Measurements from ENCODE around the gene LAMTOR1. TPM values are rescaled to one million over a fixed set of nuclear protein-coding genes. Genes with fewer than 3 reads are reported as not detected.

LAMTOR1 gene
- polyA plus RNA-seq (2013, experiment 1 of 2) = 135 TPM
- 137 TPM for polyA plus RNA-seq (2013, experiment 2 of 2)

GRCh38 chr11:72102946-72103753 is at the start of gene LAMTOR1:
LAMTOR1 (minus strand) TSS chr11:72103297; CDS start chr11:72103224, 73 bp downstream.
- peak within 1 kb of the TSS in 1 of 2 experiments; percentile 94 for H3K14ac ChIP-seq (ENCODE audit: low read length in 2 of 2)
- H3K4me2 ChIP-seq (ENCODE audit: low read length, poor library complexity, severe bottlenecking) = peak within 1 kb of the TSS; percentile 78
- H3K9me3 ChIP-seq (ENCODE audit: control insufficient read depth, low read length) = no peaks in the 10 kb centered on the region
- 7% methylated on average over 60 of the region's 64 CpGs for WGBS
- peak within 1 kb of the TSS; percentile 85 to 88 for H3K4me3 ChIP-seq (ENCODE audit: insufficient read depth in 1 of 2, low read depth in 1 of 2, low read length in 2 of 2)
- peak within 1 kb of the TSS; percentile 11 to 15 for H2BK12ac ChIP-seq (ENCODE audit: low read length in 2 of 2)
- H3K18ac ChIP-seq (ENCODE audit: low read depth in 1 of 2, low read length in 2 of 2) = peak within 1 kb of the TSS; percentile 95 to 98
- peak within 1 kb of the TSS; percentile 69 for H2BK120ac ChIP-seq (ENCODE audit: low read depth, low read length)
- peak within 1 kb of the TSS; percentile 68 for H2BK15ac ChIP-seq (ENCODE audit: low read depth, poor library complexity, severe bottlenecking)
- H3K23ac ChIP-seq (ENCODE audit: low read length in 2 of 2) = peak within 1 kb of the TSS; percentile 43 to 54
- peak within 1 kb of the TSS; percentile 84 for H2AK5ac ChIP-seq (ENCODE audit: low read length, severe bottlenecking)
- DNase-seq = peak; percentile 99
- peak within 1 kb of the TSS; percentile 90 for H2BK5ac ChIP-seq (ENCODE audit: low read depth, low read length, poor library complexity, severe bottlenecking)
- peaks cover 23 to 30% of the 10 kb centered on the region in 2 experiments for H3K36me3 ChIP-seq (ENCODE audit: control insufficient read depth in 1 of 2, insufficient read depth in 2 of 2, low read depth in 1 of 2, low read length in 2 of 2)
- H3K4me1 ChIP-seq (ENCODE audit: control insufficient read depth, insufficient read depth, low read depth, low read length) = peaks cover 11% of the 10 kb centered on the region
- H3K27me3 ChIP-seq (ENCODE audit: control insufficient read depth in 1 of 2, insufficient read depth in 1 of 2, low read length in 2 of 2) = no peaks in the 10 kb centered on the region
- H3K27ac ChIP-seq (ENCODE audit: low read length, poor library complexity, severe bottlenecking) = peak within 1 kb of the TSS; percentile 95
- peak within 1 kb of the TSS; percentile 92 to 98 for H3K4ac ChIP-seq (ENCODE audit: low read depth in 1 of 2, low read length in 2 of 2)
- peaks cover 25% of the 10 kb centered on the region for H3K79me1 ChIP-seq (replicated peaks; ENCODE audit: low read length, poor library complexity, severe bottlenecking)
- peak within 1 kb of the TSS; percentile 99 for H3K9ac ChIP-seq (ENCODE audit: low read length)
- H2AFZ ChIP-seq (ENCODE audit: low read depth, low read length) = peak within 1 kb of the TSS; percentile 79
- H4K8ac ChIP-seq (ENCODE audit: low read length) = peak within 1 kb of the TSS; percentile 99
- peak within 1 kb of the TSS; percentile 94 for H4K91ac ChIP-seq (ENCODE audit: low read length)

GRCh38 chr11:72150882-72151281 is 47.8 kb upstream of the LAMTOR1 start:
- H3K18ac ChIP-seq (ENCODE audit: low read depth in 1 of 2, low read length in 2 of 2) = no peak overlapping the region
- H3K23ac ChIP-seq (ENCODE audit: low read length in 2 of 2) = no peak overlapping the region
- H3K9me3 ChIP-seq (ENCODE audit: control insufficient read depth, low read length) = no peaks in the 10 kb centered on the region
- H4K8ac ChIP-seq (ENCODE audit: low read length) = no peak overlapping the region
- H3K4me1 ChIP-seq (ENCODE audit: control insufficient read depth, insufficient read depth, low read depth, low read length) = no peaks in the 10 kb centered on the region
- H3K9ac ChIP-seq (ENCODE audit: low read length) = no peak overlapping the region
- DNase-seq = no peak
- H3K79me1 ChIP-seq (replicated peaks; ENCODE audit: low read length, poor library complexity, severe bottlenecking) = no peaks in the 10 kb centered on the region
- no peaks in the 10 kb centered on the region for H3K36me3 ChIP-seq (ENCODE audit: control insufficient read depth in 1 of 2, insufficient read depth in 2 of 2, low read depth in 1 of 2, low read length in 2 of 2)
- WGBS = 78% methylated on average over 4 of the region's 4 CpGs
- H2BK15ac ChIP-seq (ENCODE audit: low read depth, poor library complexity, severe bottlenecking) = no peak overlapping the region
- H3K27ac ChIP-seq (ENCODE audit: low read length, poor library complexity, severe bottlenecking) = no peak overlapping the region
- no peak overlapping the region for H2AFZ ChIP-seq (ENCODE audit: low read depth, low read length)
- no peak overlapping the region for H2BK120ac ChIP-seq (ENCODE audit: low read depth, low read length)
- no peak overlapping the region for H3K4me2 ChIP-seq (ENCODE audit: low read length, poor library complexity, severe bottlenecking)
- H2BK12ac ChIP-seq (ENCODE audit: low read length in 2 of 2) = no peak overlapping the region
- H3K27me3 ChIP-seq (ENCODE audit: control insufficient read depth in 1 of 2, insufficient read depth in 1 of 2, low read length in 2 of 2) = no peaks in the 10 kb centered on the region
- H3K4ac ChIP-seq (ENCODE audit: low read depth in 1 of 2, low read length in 2 of 2) = no peak overlapping the region
- H3K4me3 ChIP-seq (ENCODE audit: insufficient read depth in 1 of 2, low read depth in 1 of 2, low read length in 2 of 2) = no peak overlapping the region
- no peak overlapping the region for H4K91ac ChIP-seq (ENCODE audit: low read length)
- no peak overlapping the region for H3K14ac ChIP-seq (ENCODE audit: low read length in 2 of 2)
- no peak overlapping the region for H2BK5ac ChIP-seq (ENCODE audit: low read depth, low read length, poor library complexity, severe bottlenecking)
- no peak overlapping the region for H2AK5ac ChIP-seq (ENCODE audit: low read length, severe bottlenecking)

GRCh38 chr11:72146625-72147024 is 43.5 kb upstream of the LAMTOR1 start:
- 38% methylated on average over 2 of the region's 2 CpGs for WGBS
- H2BK5ac ChIP-seq (ENCODE audit: low read depth, low read length, poor library complexity, severe bottlenecking) = no peak overlapping the region

GRCh38 chr11:72144807-72145565 is 41.9 kb upstream of the LAMTOR1 start:
- Histone ChIP-seq H3K18ac (ENCODE audit: low read depth in 1 of 2, low read length in 2 of 2) (no peak overlapping the region), H3K36me3 (ENCODE audit: control insufficient read depth in 1 of 2, insufficient read depth in 2 of 2, low read depth in 1 of 2, low read length in 2 of 2) (no peaks in the 10 kb centered on the region), H2AFZ (ENCODE audit: low read depth, low read length) (no peak overlapping the region), H3K27ac (ENCODE audit: low read length, poor library complexity, severe bottlenecking) (peak overlapping the region; percentile 53), H2BK15ac (ENCODE audit: low read depth, poor library complexity, severe bottlenecking) (no peak overlapping the region), H3K4me3 (ENCODE audit: insufficient read depth in 1 of 2, low read depth in 1 of 2, low read length in 2 of 2) (no peak overlapping the region), H2AK5ac (ENCODE audit: low read length, severe bottlenecking) (no peak overlapping the region), H2BK120ac (ENCODE audit: low read depth, low read length) (no peak overlapping the region), H2BK5ac (ENCODE audit: low read depth, low read length, poor library complexity, severe bottlenecking) (no peak overlapping the region), H3K4me1 (ENCODE audit: control insufficient read depth, insufficient read depth, low read depth, low read length) (no peaks in the 10 kb centered on the region), H3K4ac (ENCODE audit: low read depth in 1 of 2, low read length in 2 of 2) (no peak overlapping the region), H4K91ac (ENCODE audit: low read length) (no peak overlapping the region), H3K9ac (ENCODE audit: low read length) (peak overlapping the region; percentile 66), H3K9me3 (ENCODE audit: control insufficient read depth, low read length) (no peaks in the 10 kb centered on the region), H3K4me2 (ENCODE audit: low read length, poor library complexity, severe bottlenecking) (no peak overlapping the region), H3K23ac (ENCODE audit: low read length in 2 of 2) (no peak overlapping the region), H3K14ac (ENCODE audit: low read length in 2 of 2) (no peak overlapping the region), H3K27me3 (ENCODE audit: control insufficient read depth in 1 of 2, insufficient read depth in 1 of 2, low read length in 2 of 2) (no peaks in the 10 kb centered on the region), H3K79me1 (replicated peaks; ENCODE audit: low read length, poor library complexity, severe bottlenecking) (no peaks in the 10 kb centered on the region), H4K8ac (ENCODE audit: low read length) (no peak overlapping the region), H2BK12ac (ENCODE audit: low read length in 2 of 2) (no peak overlapping the region)
- peak; percentile 44 for DNase-seq
- WGBS = 87% methylated on average over 4 of the region's 4 CpGs

More at GRCh38 chr11:72146625-72147024, 43.5 kb upstream of the LAMTOR1 start:
- Histone ChIP-seq H2BK12ac (ENCODE audit: low read length in 2 of 2) (no peak overlapping the region), H3K4ac (ENCODE audit: low read depth in 1 of 2, low read length in 2 of 2) (no peak overlapping the region), H4K91ac (ENCODE audit: low read length) (no peak overlapping the region), H3K27me3 (ENCODE audit: control insufficient read depth in 1 of 2, insufficient read depth in 1 of 2, low read length in 2 of 2) (no peaks in the 10 kb centered on the region), H3K14ac (ENCODE audit: low read length in 2 of 2) (no peak overlapping the region), H3K4me1 (ENCODE audit: control insufficient read depth, insufficient read depth, low read depth, low read length) (no peaks in the 10 kb centered on the region), H2AFZ (ENCODE audit: low read depth, low read length) (no peak overlapping the region), H2BK15ac (ENCODE audit: low read depth, poor library complexity, severe bottlenecking) (no peak overlapping the region), H4K8ac (ENCODE audit: low read length) (no peak overlapping the region), H3K27ac (ENCODE audit: low read length, poor library complexity, severe bottlenecking) (no peak overlapping the region), H2BK120ac (ENCODE audit: low read depth, low read length) (no peak overlapping the region), H3K4me3 (ENCODE audit: insufficient read depth in 1 of 2, low read depth in 1 of 2, low read length in 2 of 2) (no peak overlapping the region), H3K9me3 (ENCODE audit: control insufficient read depth, low read length) (no peaks in the 10 kb centered on the region), H2AK5ac (ENCODE audit: low read length, severe bottlenecking) (no peak overlapping the region), H3K18ac (ENCODE audit: low read depth in 1 of 2, low read length in 2 of 2) (no peak overlapping the region), H3K9ac (ENCODE audit: low read length) (no peak overlapping the region), H3K4me2 (ENCODE audit: low read length, poor library complexity, severe bottlenecking) (no peak overlapping the region), H3K79me1 (replicated peaks; ENCODE audit: low read length, poor library complexity, severe bottlenecking) (no peaks in the 10 kb centered on the region), H3K23ac (ENCODE audit: low read length in 2 of 2) (peak overlapping the region in 1 of 2 experiments; percentile 31), H3K36me3 (ENCODE audit: control insufficient read depth in 1 of 2, insufficient read depth in 2 of 2, low read depth in 1 of 2, low read length in 2 of 2) (no peaks in the 10 kb centered on the region)
- no peak for DNase-seq
